Brain pericyte (primary cell): ENCODE measurements around the gene ASPDH.
"Not testable (repeated sequence)": the region's sequence is repeated elsewhere in the genome, so short reads cannot be mapped to it uniquely, and the experiment has no call there.

ENCODE experiments used
- DNase-seq: peaks from one replicate; pipeline ENCODE4 v3.0.0-alpha.2; 2012; ENCODE audit warnings: low read depth, low spot score

ASPDH gene

DNA sequence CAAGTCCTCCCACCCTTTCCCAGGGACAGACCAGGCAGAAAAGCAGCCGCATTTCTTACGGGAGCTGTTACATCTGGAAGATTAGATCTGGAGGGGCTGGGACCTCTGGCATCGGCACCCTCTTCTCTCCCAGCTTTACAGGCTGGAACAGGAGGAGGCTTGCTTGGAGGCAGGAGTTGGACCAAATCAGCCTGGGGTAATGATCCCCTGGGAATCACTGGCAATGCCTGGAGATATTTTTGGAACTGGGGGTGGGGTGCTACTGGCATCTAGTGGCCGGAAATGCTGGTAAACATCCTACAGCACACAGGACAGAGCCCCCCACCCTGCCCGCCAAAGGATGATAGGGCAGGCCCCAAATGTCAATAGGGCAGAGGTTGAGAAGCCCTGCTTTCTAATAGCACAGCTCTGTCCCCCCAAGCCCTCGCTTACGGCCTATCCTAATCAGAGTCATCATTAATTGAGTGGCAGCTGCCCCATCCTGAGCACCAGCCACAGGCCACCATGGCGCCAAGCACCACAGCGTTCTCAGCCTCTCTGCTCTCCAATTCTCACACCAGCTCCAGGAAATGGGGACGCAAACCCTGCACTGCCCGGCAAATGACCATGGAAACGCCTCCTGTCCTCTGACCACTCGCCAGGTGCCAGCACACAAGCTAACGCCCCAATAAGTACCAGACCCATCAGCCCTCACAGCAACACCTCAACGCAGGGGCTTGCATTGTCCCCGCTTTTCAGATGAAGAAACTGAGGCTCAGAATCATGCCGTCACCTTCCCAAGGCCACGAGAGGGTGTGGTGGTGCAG is 33.9 kb upstream of the ASPDH start:
- no peak for DNase-seq

DNA sequence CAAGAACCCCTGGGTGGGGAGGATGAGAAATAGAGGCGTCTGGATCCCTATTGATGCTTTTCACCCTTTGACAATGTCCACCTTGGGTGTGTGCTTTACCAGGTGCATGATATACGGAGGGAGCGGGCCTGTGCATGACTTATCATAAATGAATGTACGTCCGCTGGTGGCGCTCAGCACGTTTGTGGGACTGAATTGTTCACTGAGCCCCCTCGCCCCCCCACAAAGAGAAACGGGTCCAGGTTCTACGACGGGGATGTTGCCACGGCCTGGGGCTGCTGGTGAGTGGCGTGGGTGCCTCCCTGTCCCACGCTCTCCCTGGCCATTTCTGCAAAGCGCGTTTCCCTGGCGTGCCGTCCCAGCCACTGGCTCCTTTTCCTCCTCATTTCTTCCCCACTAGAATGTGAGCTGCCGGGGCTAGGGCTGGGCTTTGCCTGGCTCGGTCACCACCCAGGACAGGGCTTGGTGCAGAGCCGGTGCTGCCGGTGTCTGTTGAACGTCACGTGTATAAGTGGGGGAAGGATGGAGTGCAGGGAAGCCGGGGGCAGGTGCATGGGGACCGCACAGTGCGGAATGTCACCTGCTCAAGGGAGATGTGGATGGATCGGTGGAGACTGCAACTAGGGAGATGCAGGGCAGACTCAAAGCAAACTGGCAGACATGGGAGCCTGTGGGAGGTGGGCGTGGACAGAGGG is 33.0 kb upstream of the ASPDH start:
- DNase-seq = no peak

- DNase-seq = no peak
Observed at GRCh38 chr19:50542943-50543342, 29.2 kb upstream of the ASPDH start.

DNA sequence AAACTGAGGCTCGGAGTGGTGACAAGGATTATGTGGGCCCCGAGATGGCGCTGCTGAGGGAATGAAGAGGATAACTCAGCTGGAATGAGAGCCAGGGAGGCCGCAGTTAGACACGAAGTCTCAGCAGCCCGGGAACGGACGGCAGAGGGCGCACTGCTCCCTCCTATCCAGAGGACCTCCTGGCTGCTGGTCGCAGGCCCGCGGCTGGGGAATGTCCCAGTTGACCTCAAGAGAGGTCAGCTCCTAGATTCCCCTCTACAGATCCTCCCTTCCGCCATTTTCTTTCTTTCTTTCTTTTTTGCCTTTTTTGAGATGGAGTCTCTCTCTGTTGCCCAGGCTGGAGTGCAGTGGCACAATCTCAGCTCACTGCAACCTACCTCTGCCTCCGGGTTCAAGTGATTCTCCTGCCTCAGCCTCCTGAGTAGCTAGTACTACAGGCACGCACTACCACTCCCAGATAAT is 24.1 kb upstream of the ASPDH start:
- no peak for DNase-seq

- DNase-seq = no peak
Observed at GRCh38 chr19:50537306-50537685, 23.6 kb upstream of the ASPDH start.

GRCh38 chr19:50536662-50537305 is 23.1 kb upstream of the ASPDH start:
- DNase-seq = no peak

- no peak for DNase-seq
Observed at GRCh38 chr19:50535672-50536187, 22.0 kb upstream of the ASPDH start.

DNA sequence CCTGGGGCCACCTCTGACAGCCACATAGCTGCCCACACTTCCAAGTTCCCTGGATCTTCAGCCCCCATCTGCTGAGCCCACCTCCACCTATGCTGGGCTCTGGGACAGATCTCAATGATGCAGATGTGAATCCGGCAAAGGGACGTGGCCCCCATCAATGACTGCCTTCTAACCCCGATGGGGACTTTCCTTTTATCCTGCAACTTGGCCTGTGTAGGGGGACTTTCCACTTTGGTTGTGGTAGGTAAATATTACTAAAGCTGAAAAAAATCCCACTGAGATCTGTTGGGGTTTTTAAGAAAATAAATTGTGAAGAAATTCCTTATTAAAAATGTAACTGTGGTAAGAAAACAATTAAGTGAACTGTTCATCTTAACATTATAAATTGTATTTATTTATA is 20.8 kb upstream of the ASPDH start:
- DNase-seq = no peak

GRCh38 chr19:50532952-50533351 is 19.2 kb upstream of the ASPDH start:
- no peak for DNase-seq

GRCh38 chr19:50531171-50531612 is 17.5 kb upstream of the ASPDH start:
- DNase-seq = no peak

DNA sequence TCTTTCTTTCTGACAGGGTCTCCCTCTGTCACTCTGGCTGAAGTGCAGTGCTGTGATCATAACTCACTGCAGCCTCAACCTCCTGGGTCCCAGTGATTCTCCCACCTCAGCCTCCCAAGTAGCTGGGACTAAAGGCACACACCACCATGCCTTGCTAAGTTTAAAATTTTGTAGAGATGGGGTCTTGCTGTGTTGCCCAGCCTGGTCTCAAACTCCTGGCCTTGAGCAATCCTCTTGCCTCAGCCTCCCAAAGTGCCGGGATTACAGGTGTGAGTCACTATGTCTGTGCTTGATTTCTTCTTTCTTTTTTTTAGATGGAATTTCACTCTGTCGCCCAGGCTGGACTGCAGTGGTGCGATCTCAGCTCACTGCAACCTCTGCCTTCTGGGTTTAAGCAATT is 14.3 kb upstream of the ASPDH start:
- not testable (repeated sequence) for DNase-seq

DNA sequence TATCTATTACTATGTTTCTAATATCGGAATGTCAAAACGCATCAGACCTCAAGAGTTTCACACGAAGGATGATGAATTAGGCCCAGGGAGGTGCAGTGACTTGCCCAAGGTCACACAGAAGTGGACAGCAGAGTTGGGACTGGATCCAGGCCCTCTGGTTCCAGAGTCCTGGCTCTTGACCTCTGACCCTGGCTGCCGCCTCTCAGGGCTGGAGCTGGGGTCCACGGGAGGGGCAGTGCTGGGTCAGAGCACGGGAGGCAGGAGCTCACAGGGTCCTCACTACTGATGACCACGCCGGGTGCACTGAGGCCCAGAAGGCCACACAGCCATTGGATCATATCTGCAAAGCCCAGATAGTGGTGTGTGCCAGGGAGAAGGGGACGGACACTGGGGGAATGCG is 9.2 kb upstream of the ASPDH start:
- no peak for DNase-seq

DNA sequence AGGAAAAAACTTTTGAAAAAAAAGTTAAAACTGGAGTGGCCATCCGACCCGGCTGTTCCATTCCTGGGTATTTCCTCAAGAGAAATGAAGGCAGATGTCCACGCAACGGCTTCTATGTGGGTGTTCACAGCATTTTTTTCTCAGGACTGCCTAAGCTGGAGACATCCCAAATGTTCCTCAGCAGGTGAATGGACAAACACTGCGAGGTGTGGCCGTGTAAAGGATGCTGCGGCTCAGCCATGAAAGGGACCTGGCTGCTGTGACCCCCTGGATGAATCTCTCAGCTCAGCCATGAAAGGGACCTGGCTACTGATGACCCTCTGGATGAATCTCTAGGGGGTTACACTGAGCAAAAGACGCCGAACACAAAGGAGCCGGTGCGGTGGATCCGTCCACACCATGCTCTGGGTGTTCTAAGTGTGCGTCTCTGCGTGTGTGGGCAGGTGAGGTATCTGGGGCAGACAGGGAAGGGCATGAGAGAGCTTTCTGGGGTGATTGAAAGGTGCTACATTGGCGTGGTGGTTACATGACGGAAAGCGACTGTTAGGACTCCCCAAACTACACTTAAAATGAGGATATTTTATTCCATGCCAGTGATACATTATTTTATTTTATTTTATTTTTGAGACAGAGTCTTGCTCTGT is 7.2 kb upstream of the ASPDH start:
- no peak for DNase-seq

GRCh38 chr19:50519006-50519575 is 5.4 kb upstream of the ASPDH start:
- DNase-seq = no peak

- no peak for DNase-seq
Observed at GRCh38 chr19:50518091-50519005, 4.6 kb upstream of the ASPDH start.

- no peak for DNase-seq
Observed at GRCh38 chr19:50517704-50518075, 4.0 kb upstream of the ASPDH start.

GRCh38 chr19:50516964-50517703 is 3.4 kb upstream of the ASPDH start:
- DNase-seq = no peak

- no peak for DNase-seq
Observed at GRCh38 chr19:50516456-50516855, 2.7 kb upstream of the ASPDH start.

DNA sequence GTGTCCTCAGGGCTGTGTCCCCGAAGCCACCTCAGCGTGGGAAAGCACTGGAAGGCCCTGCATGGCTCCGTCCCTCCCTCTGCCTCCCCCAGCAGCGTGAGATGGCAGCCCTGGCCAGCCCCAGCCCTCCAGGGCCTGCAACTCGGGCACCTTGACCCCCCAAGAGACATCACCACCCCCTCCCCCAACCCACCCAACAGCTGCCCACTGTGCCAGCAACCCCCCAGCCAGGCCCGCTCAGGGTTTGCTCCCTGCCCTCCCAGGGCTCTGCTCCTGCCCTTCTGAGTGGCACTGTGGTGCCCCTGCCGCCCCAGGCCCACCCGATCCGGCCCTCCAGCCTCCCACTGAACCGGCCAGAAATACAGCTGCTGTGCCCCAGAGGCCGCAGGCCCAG is 1.5 kb upstream of the ASPDH start:
- DNase-seq = no peak
